Kidney epithelial cell (primary cell): ENCODE results near the gene RAB40B. TPM values are rescaled to one million over a fixed set of nuclear protein-coding genes. Genes with fewer than 3 reads are reported as not detected.

Experiments
- DNase-seq: peaks from one replicate; pipeline ENCODE4 v3.0.0-alpha.2; 2010; ENCODE audit warnings: low read depth
- H3K27me3 ChIP-seq: 2 replicates; pipeline ENCODE4 v1.6.0; 2011; ENCODE audit warnings: low read length; ENCODE audit not compliant: control insufficient read depth, insufficient read depth
- H3K36me3 ChIP-seq: 2 replicates; pipeline ENCODE4 v1.5.1; 2011; ENCODE audit warnings: low read length; ENCODE audit not compliant: control insufficient read depth, insufficient read depth
- H3K4me3 ChIP-seq: 2 replicates; pipeline ENCODE4 v1.5.1; 2011; ENCODE audit warnings: low read depth, mild to moderate bottlenecking, control low read depth, low read length
- CTCF ChIP-seq: IDR thresholded peaks from 2 replicates; pipeline ENCODE4 v1.5.1; 2011; ENCODE audit warnings: mild to moderate bottlenecking, moderate library complexity, low read length, control low read depth, inconsistent platforms; ENCODE audit not compliant: insufficient read depth, poor library complexity, severe bottlenecking
- total RNA-seq: library from RNA; depleted of rRNA; stranded (reverse); fragments of >200 nt; gene quantifications from 2 replicates; pipeline ENCODE4 v1.2.3, GENCODE V29; 2015

Gene RAB40B
- total RNA-seq, 1 donor from 2014 or later = 7.3 TPM

- DNase-seq = no peak
- no peaks in the 10 kb centered on the region for H3K27me3 ChIP-seq
- no peak overlapping the region for H3K4me3 ChIP-seq
- H3K36me3 ChIP-seq = no peaks in the 10 kb centered on the region
- TF ChIP-seq CTCF = no peak
Observed at GRCh38 chr17:82664276-82664575, 34.3 kb downstream of the RAB40B start.

GRCh38 chr17:82663381-82664275 is 34.9 kb downstream of the RAB40B start:
- Histone ChIP-seq H3K27me3 (no peaks in the 10 kb centered on the region), H3K36me3 (no peaks in the 10 kb centered on the region), H3K4me3 (no peak overlapping the region)
- no peak for DNase-seq
- TF ChIP-seq CTCF = no peak

- Histone ChIP-seq H3K4me3 (no peak overlapping the region), H3K36me3 (no peaks in the 10 kb centered on the region), H3K27me3 (no peaks in the 10 kb centered on the region)
- TF ChIP-seq CTCF = no peak
- no peak for DNase-seq
Observed at GRCh38 chr17:82662711-82663261, 35.7 kb downstream of the RAB40B start.

- Histone ChIP-seq H3K4me3 (no peak overlapping the region), H3K36me3 (no peaks in the 10 kb centered on the region), H3K27me3 (no peaks in the 10 kb centered on the region)
- no peak for TF ChIP-seq CTCF
- DNase-seq = no peak
Observed at GRCh38 chr17:82661717-82662683, 36.5 kb downstream of the RAB40B start.

- Histone ChIP-seq H3K27me3 (no peaks in the 10 kb centered on the region), H3K36me3 (no peaks in the 10 kb centered on the region), H3K4me3 (no peak overlapping the region)
- no peak for DNase-seq
- TF ChIP-seq CTCF = no peak
Observed at GRCh38 chr17:82659886-82660285, 38.6 kb downstream of the RAB40B start.
